NCI-H2081 treated with DMSO at 0.1 percent for 48 hours (cell line): ENCODE results near the gene RBFA.

Experiments used
- DNase-seq: peaks from one replicate; lab custom pipeline; 2025; lab: John Stamatoyannopoulos, UW

The RBFA gene

GRCh38 chr18:80075940-80076339, 41.7 kb downstream of the RBFA start:
- DNase-seq: no peak

GRCh38 chr18:80076379-80076778, 42.1 kb downstream of the RBFA start:
- DNase-seq: no peak

- no peak for DNase-seq
These were observed 43.6 kb downstream of the RBFA start for GRCh38 chr18:80077873-80078272.
